T-helper 2 cell treated with Interferon-gamma antibody and Interleukin-4, amounts not matched to agents 5 μg/mL and 100 μg/mL, for 36 hours (primary cell): ENCODE data around the gene ADGRA3.

Source experiments
- DNase-seq: peaks from one replicate; pipeline ENCODE4 v3.0.0; 2021; ENCODE audit warnings: low spot score
- H3K27ac Mint-ChIP-seq: one replicate; pipeline ENCODE4 v1.8.0; 2021; ENCODE audit warnings: mild to moderate bottlenecking, mixed read lengths
- H3K27me3 Mint-ChIP-seq: one replicate; pipeline ENCODE4 v1.8.0; 2021; ENCODE audit warnings: low read depth, mixed read lengths
- H3K36me3 Mint-ChIP-seq: one replicate; pipeline ENCODE4 v1.8.0; 2021; ENCODE audit warnings: low read depth, mixed read lengths
- H3K4me1 Mint-ChIP-seq: one replicate; pipeline ENCODE4 v1.8.0; 2021; ENCODE audit warnings: low read depth, mixed read lengths
- H3K4me3 Mint-ChIP-seq: one replicate; pipeline ENCODE4 v1.8.0; 2022; ENCODE audit warnings: mild to moderate bottlenecking, moderate library complexity, mixed read lengths
- H3K9me3 Mint-ChIP-seq: one replicate; pipeline ENCODE4 v1.8.0; 2021; ENCODE audit warnings: mixed read lengths

ADGRA3 gene

DNA sequence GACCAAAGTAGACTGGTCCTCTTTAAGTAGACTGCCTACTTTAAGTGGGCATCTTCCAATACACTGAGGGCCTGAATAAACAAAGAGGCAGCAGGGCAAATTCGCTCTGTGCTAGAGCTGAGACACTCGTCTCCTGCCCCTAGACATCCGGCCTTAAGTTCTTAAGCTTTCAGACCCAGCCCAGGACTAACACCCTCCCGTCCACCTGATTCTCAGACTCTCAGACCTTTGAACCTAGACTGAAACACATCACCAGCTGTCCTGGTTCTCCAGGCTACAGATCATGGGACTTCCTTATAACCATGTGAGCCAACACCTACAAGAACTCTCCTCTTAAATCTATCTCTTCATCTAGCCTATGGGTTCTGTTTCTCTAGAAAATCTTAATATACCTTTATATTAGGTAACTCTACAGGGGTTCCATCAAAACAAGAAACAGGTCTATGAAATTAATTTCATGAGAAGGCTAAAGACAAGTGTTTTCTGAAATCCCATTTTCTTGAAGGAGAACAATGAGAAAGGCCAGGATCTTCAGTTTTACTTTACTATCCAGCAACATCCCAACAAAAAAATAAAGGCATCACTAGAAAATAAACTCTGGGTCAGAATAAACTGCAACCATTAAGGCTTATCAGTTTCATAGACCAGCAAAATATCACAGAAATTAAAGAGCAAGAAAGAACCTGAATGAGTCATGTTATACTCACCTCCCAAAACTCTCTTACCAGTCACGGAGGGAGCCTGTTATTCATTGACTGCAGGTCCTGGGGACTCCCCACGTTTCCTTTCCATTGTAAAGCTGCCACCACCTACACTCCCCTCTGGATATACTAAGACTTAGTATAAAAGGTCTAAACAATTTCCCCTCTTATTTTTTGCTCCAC lies 14.8 kb downstream of the ADGRA3 start:
- Mint-ChIP-seq H3K36me3 (peaks cover 2% of the 10 kb centered on the region), H3K27me3 (no peaks in the 10 kb centered on the region), H3K9me3 (no peaks in the 10 kb centered on the region), H3K4me1 (peaks cover 27% of the 10 kb centered on the region), H3K27ac (no peak overlapping the region), H3K4me3 (peak overlapping the region; percentile 25)
- peak; percentile 68 for DNase-seq

DNA sequence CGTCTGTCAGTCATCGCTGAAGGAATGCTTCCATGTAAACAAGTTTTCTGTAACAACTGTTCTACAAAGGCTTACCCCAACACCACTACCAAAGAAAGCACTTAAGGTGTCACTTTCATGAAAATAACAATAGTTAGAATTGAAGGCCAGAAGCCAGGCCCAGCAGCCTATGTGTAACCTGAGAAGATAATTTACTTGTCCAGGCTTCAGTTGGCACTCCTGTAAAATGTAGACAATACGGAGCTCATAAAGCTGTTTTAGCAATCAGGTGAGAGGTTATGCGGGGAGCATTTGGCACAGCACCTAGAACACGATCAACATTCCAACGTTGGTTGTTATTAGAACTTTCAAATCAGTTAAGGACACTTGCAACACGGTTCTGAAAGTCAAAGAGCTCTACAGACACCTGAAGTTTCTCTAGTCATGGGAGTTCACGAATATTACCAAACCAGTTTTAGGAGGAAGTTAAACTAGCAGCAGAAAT lies 15.7 kb downstream of the ADGRA3 start:
- no peak for DNase-seq
- H3K27ac Mint-ChIP-seq, result no peak overlapping the region
- H3K4me3 Mint-ChIP-seq, result no peak overlapping the region
- no peaks in the 10 kb centered on the region for H3K9me3 Mint-ChIP-seq
- H3K36me3 Mint-ChIP-seq, result peaks cover 4% of the 10 kb centered on the region
- H3K4me1 Mint-ChIP-seq, result peaks cover 23% of the 10 kb centered on the region
- H3K27me3 Mint-ChIP-seq, result no peaks in the 10 kb centered on the region

DNA sequence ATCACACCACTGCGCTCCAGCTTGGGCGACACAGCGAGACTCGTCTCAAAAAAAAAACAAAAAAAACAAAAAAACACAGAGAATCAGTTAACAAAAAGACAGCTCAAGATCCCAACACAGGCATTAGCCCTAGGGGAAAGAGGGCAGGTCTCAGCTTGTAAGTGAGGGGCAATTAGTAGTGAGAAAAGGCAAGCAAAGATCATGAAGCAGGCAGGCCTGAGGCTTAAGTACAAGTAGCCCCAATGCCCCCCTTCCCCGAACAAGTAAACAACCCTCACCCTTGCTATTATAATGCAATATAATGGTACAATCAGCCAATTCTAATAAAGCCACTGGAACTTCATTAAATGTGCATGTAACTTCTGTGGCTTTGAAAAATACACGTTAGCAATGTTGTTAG lies 17.0 kb downstream of the ADGRA3 start:
- Mint-ChIP-seq H3K4me3 (no peak overlapping the region), H3K9me3 (no peaks in the 10 kb centered on the region), H3K27me3 (no peaks in the 10 kb centered on the region), H3K4me1 (peaks cover 19% of the 10 kb centered on the region), H3K27ac (no peak overlapping the region), H3K36me3 (peaks cover 7% of the 10 kb centered on the region)
- no peak for DNase-seq

DNA sequence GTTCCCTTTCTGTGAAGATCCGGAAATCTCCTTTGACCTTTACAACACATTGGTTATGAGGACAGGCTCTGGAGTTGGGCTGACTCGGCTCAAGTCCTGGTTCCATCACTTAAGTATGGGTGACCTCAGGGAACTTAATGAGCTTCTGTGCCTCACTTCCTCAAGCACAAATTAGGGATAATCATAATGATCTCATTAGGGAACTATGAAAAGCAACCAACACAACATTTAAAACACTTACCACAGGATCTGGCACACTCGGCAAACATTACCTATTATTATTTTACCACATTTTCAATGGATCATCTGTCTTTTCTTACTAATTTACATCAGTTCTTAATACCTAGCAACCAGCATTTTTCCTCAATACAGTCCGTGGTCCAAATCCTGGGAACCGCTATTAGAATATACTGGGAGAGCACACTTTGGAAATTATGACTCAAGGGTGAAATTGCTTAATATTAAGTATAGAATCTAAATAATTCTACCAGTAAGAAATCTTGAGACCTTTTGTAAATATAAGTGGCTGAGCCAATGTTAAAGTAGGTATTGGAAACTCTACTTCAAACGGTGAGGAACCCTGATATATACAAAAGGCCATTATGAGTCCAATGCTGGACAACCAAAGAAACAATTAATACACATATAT lies 19.6 kb downstream of the ADGRA3 start:
- no peak overlapping the region for H3K4me3 Mint-ChIP-seq
- H3K4me1 Mint-ChIP-seq, result peaks cover 9% of the 10 kb centered on the region
- peaks cover 7% of the 10 kb centered on the region for H3K36me3 Mint-ChIP-seq
- no peaks in the 10 kb centered on the region for H3K27me3 Mint-ChIP-seq
- no peaks in the 10 kb centered on the region for H3K9me3 Mint-ChIP-seq
- H3K27ac Mint-ChIP-seq, result no peak overlapping the region
- no peak for DNase-seq

DNA sequence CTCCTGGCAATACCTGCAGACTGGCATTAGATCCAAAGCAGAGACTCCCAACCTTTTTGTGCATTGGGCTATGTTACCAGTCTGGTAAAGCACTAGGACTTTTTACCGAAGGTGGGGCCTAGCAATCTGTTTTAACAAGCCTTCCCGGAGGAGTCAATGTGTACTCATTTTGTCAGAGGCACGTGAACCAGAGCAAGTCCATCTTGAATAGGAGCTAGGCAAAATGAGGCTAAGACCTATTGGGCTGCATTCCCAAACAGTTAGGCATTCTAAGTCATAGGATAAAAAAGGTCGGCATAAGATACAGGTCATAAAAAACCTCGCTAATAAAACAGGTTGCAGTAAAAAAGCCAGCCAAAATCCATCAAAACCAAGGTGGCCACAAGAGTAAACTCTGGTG lies 22.3 kb downstream of the ADGRA3 start:
- Mint-ChIP-seq H3K9me3 (no peaks in the 10 kb centered on the region), H3K27ac (no peak overlapping the region), H3K27me3 (no peaks in the 10 kb centered on the region), H3K4me1 (peaks cover 4% of the 10 kb centered on the region), H3K36me3 (peaks cover 5% of the 10 kb centered on the region), H3K4me3 (no peak overlapping the region)
- DNase-seq, result no peak

DNA sequence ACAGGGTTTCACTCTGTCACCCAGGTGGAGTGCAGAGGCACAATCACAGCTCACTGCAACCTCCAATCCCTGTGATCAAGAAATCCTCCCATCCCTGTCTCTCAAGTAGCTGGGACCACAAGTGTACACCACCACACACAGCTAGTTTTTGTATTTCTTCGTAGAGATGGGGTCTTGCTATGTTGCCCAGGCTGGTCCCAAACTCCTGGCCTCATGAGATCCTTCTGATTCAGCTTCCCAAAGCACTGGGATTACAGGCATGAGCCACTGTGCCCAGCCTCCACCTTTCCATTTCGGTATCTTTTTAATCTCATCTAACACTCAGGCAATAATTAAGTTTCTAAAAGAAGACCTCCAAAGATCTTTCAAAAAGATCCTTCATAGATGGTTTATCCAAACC lies 22.9 kb downstream of the ADGRA3 start:
- H3K36me3 Mint-ChIP-seq, result peaks cover 5% of the 10 kb centered on the region
- no peaks in the 10 kb centered on the region for H3K9me3 Mint-ChIP-seq
- no peak overlapping the region for H3K4me3 Mint-ChIP-seq
- peaks cover 4% of the 10 kb centered on the region for H3K4me1 Mint-ChIP-seq
- H3K27ac Mint-ChIP-seq, result no peak overlapping the region
- no peaks in the 10 kb centered on the region for H3K27me3 Mint-ChIP-seq
- no peak for DNase-seq

DNA sequence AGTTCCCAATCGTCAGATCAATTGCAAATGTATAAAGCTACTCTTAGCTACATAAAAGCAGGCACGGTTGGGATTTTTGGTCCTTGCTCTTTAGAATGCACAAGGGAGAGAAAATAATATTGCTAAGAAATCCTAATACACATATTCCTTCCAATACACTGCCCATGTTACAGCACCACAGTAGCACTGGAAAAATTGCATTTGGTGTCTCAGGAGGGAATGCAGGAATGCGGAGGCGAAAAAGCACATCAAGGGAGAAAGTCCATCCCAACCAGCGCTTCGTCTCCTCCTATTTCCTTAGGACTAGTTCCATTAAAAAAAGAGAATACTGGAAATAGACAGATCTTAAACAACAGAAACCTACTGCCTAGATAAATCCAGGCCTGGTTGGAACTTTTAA lies 23.9 kb downstream of the ADGRA3 start:
- Mint-ChIP-seq H3K27me3 (no peaks in the 10 kb centered on the region), H3K9me3 (no peaks in the 10 kb centered on the region), H3K36me3 (peaks cover 5% of the 10 kb centered on the region), H3K4me3 (no peak overlapping the region), H3K4me1 (peaks cover 4% of the 10 kb centered on the region), H3K27ac (no peak overlapping the region)
- DNase-seq, result no peak

DNA sequence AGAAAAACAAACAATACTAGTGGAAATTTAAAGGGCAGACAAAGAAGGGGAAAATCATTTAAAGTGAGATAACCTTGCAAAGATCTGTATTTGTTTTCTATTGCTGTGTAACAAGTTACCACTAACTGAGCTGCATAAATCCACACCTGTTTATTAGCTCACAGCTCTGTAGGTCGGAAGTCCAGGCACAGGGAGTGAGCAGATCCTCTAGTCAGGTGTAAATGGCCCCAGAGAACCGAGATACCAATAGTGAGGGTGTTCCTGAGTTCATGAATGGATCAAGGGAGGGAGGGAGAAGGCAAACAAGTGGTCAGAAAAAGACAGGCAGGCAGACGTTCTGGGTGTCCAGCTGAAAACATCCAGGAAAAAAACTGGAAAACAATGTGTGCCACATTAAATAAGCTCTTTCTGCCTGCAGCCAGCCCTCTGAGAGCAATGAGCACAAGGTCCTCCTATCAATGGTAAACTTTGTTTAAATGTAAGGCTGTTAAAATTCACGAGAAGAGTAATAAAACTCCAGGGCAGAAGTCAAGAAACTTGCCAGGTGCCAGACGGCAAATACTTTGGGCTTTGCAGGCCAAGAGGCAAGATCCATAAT lies 25.0 kb downstream of the ADGRA3 start:
- Mint-ChIP-seq H3K27ac (no peak overlapping the region), H3K36me3 (peaks cover 3% of the 10 kb centered on the region), H3K27me3 (no peaks in the 10 kb centered on the region), H3K4me3 (no peak overlapping the region), H3K4me1 (peaks cover 3% of the 10 kb centered on the region), H3K9me3 (no peaks in the 10 kb centered on the region)
- no peak for DNase-seq

DNA sequence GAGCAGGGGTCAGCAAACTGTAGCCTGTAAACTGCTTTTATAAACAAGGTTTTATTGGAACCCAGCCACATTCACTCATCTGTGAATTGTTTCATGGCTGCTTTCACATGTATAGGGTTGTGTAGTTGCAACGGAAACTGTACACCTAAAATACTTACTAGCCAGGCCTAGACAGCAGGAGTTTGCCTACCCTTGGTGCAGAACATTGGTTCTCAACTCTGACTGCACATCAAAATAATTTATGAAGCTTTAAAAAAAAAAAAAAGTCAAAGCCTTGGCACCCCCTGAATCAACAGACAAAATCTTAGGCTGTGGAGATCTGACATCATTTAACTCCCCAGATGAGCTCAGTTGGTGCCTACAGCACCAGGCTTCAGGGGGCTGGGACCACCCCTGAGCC lies 27.8 kb downstream of the ADGRA3 start:
- no peak for DNase-seq
- Mint-ChIP-seq H3K9me3 (no peaks in the 10 kb centered on the region), H3K27ac (no peak overlapping the region), H3K27me3 (no peaks in the 10 kb centered on the region), H3K36me3 (no peaks in the 10 kb centered on the region), H3K4me1 (peaks cover 20% of the 10 kb centered on the region), H3K4me3 (no peak overlapping the region)

DNA sequence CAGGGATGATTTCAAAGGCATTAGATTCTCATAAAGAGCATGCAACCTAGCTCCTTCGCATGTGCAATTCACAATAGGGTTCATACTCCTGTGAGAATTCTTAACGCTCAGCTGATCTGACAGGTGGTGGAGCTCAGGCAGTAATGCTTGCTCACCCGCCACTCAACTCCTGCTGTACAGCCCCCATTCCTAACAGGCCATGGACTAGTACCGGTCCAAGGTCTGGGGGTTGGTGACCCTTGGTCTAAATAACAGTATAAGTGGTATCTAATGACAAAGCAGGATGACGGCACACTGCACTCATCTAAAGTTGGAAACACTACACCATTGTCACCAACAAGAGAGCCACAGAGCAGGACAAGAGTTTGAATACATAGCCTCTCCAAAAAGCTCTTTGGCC lies 28.5 kb downstream of the ADGRA3 start:
- Mint-ChIP-seq H3K36me3 (no peaks in the 10 kb centered on the region), H3K27ac (no peak overlapping the region), H3K9me3 (no peaks in the 10 kb centered on the region), H3K4me1 (peaks cover 24% of the 10 kb centered on the region), H3K4me3 (no peak overlapping the region), H3K27me3 (no peaks in the 10 kb centered on the region)
- no peak for DNase-seq

DNA sequence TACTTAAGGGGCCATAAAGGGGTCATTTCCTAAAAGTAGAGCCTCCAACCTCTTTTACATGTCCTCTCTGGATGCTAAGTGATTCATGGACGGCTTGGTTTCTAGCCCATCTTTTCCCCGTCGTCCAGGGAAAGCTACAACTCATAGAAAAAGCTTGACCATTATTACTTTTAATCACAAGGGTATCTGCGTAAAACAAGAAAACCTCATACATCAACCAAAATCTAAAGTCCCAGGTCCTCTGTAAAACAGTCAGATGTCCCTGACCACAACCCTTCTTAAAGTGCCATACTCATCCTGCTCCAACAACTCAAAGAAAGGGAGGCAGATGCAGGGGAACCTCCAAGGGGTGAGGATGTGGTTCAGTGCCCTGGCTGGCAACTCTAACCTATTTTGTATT lies 29.6 kb downstream of the ADGRA3 start:
- H3K4me3 Mint-ChIP-seq, result no peak overlapping the region
- no peaks in the 10 kb centered on the region for H3K36me3 Mint-ChIP-seq
- H3K4me1 Mint-ChIP-seq, result peaks cover 24% of the 10 kb centered on the region
- no peaks in the 10 kb centered on the region for H3K27me3 Mint-ChIP-seq
- H3K27ac Mint-ChIP-seq, result no peak overlapping the region
- no peak for DNase-seq
- no peaks in the 10 kb centered on the region for H3K9me3 Mint-ChIP-seq

DNA sequence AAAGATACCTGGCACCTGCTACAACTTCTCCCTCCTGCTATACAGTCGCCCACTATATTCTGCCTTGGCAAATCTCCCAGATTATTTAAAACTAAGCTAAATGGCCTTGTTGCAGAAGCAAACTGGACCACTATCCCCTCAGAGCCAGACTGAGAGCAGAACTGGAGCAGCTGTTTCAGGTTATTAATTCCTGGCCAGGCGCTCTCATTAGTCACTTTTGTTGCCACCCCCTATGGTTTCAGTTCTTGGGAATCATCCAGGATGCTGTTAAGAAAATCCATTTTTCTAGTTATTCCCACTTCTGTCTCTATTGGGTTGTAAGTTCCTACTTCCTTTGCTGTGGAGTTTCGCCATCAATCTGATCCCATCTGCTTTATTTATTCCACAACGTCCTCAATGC lies 30.1 kb downstream of the ADGRA3 start:
- Mint-ChIP-seq H3K4me1 (peaks cover 25% of the 10 kb centered on the region), H3K9me3 (no peaks in the 10 kb centered on the region), H3K27me3 (no peaks in the 10 kb centered on the region), H3K27ac (no peak overlapping the region), H3K36me3 (no peaks in the 10 kb centered on the region), H3K4me3 (no peak overlapping the region)
- no peak for DNase-seq

DNA sequence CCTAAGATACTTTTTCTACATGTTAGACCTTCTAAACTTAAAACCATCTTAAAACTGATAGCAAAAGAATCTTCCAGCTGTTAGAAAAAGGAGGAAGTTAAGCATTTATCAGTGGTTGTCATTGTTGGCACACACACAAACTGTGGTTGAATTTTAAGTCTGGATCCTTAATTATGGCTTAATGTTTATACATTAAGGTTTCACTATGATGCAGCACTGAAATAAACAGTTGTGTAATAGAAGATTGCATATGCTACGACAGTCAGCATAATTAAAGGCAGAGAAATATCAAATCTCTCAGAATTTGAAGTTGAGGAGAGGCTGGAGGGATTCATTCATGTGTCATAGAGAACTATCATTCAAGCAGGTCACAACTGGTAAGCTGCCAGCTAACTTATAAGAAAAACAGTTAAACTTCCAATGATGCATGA lies 32.3 kb downstream of the ADGRA3 start:
- H3K27ac Mint-ChIP-seq, result no peak overlapping the region
- no peaks in the 10 kb centered on the region for H3K9me3 Mint-ChIP-seq
- peaks cover 2% of the 10 kb centered on the region for H3K36me3 Mint-ChIP-seq
- DNase-seq, result no peak
- peaks cover 27% of the 10 kb centered on the region for H3K4me1 Mint-ChIP-seq
- H3K4me3 Mint-ChIP-seq, result no peak overlapping the region
- no peaks in the 10 kb centered on the region for H3K27me3 Mint-ChIP-seq
